Nephron (organoid): ENCODE data around the gene TRAPPC5.

Experiments
- H3K27ac Mint-ChIP-seq, 3 experiments: 2 replicates each; pipeline ENCODE4 v1.8.0; 2020; ENCODE audit warnings: mixed read lengths in 3 of 3, mild to moderate bottlenecking in 2 of 3, moderate library complexity in 1 of 3
- H3K27me3 Mint-ChIP-seq: 2 replicates; pipeline ENCODE4 v1.8.0; 2021; ENCODE audit warnings: low read depth, mild to moderate bottlenecking, moderate library complexity, mixed read lengths
- H3K36me3 Mint-ChIP-seq: 2 replicates; pipeline ENCODE4 v1.8.0; 2020; ENCODE audit warnings: low read depth, mixed read lengths
- H3K4me1 Mint-ChIP-seq: 2 replicates; pipeline ENCODE4 v1.8.0; 2020; ENCODE audit warnings: mixed read lengths
- H3K4me3 Mint-ChIP-seq, 3 experiments: 2 replicates each; pipeline ENCODE4 v1.8.0; 2020; ENCODE audit warnings: mild to moderate bottlenecking in 3 of 3, mixed read lengths in 3 of 3, moderate library complexity in 2 of 3
- H3K9me3 Mint-ChIP-seq: 2 replicates; pipeline ENCODE4 v1.8.0; 2020; ENCODE audit warnings: mixed read lengths
- TF ChIP-seq, protein P1 (sequence below), 3 experiments: fragments of 200-600 bp; sonication (generic); IDR thresholded peaks; one replicate each; pipeline ENCODE4 v1.5.0; 2021; ENCODE audit warnings: antibody characterized with exemption in 3 of 3; ENCODE audit not compliant: unreplicated experiment in 3 of 3

TRAPPC5 gene

DNA sequence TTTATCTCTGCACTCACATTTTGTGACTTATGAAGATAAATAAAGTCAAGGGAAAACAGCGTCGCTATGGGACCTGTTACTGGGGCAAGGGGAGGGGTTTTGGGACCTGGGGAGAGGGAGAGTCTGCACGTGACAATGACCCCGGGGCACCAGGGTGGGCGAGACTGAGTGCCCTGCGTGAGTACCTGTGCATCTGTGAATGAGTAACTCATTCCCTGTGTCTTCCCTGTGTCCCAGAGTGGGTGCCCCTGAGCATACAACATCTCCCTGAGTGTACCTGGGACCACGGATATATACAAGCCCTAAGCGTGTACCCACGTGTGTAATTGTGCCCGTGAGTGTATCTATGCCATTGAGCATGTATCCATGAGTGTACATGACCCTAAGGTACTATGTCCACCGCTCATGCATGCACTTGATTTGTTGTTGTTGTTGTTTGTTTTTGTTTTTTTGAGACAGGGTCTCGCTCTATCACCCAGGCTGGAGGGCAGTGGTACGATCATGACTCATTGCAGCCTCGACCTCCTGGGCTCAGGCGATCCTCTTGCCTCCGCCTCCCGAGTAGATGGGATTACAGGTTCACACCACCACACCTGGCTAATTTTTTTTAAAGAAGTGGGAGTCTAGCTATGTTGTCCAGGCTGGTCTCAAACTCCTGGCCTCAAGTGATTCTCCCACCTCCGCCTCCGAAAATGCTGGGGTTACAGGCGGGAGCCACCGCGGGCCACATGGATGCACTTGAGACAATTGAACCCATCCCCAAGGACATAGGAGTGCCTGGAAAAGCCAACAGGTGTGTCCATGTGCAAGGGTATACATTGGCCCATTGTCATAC lies 645 bp upstream of the TRAPPC5 start:
- Mint-ChIP-seq H3K27ac (peak overlapping the region in 1 of 3 experiments; percentile 8), H3K4me1 (peaks cover 6% of the 10 kb centered on the region), H3K4me3 (peak overlapping the region; percentile 83 to 94 (median 85)), H3K27me3 (peaks cover 20% of the 10 kb centered on the region), H3K9me3 (no peaks in the 10 kb centered on the region), H3K36me3 (peaks cover 15% of the 10 kb centered on the region)
- TF ChIP-seq, protein P1, sequence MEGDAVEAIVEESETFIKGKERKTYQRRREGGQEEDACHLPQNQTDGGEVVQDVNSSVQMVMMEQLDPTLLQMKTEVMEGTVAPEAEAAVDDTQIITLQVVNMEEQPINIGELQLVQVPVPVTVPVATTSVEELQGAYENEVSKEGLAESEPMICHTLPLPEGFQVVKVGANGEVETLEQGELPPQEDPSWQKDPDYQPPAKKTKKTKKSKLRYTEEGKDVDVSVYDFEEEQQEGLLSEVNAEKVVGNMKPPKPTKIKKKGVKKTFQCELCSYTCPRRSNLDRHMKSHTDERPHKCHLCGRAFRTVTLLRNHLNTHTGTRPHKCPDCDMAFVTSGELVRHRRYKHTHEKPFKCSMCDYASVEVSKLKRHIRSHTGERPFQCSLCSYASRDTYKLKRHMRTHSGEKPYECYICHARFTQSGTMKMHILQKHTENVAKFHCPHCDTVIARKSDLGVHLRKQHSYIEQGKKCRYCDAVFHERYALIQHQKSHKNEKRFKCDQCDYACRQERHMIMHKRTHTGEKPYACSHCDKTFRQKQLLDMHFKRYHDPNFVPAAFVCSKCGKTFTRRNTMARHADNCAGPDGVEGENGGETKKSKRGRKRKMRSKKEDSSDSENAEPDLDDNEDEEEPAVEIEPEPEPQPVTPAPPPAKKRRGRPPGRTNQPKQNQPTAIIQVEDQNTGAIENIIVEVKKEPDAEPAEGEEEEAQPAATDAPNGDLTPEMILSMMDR (IDR thresholded peaks at IDR 0.05; ENCODE audit: unreplicated experiment in 3 of 3) = no peak

DNA sequence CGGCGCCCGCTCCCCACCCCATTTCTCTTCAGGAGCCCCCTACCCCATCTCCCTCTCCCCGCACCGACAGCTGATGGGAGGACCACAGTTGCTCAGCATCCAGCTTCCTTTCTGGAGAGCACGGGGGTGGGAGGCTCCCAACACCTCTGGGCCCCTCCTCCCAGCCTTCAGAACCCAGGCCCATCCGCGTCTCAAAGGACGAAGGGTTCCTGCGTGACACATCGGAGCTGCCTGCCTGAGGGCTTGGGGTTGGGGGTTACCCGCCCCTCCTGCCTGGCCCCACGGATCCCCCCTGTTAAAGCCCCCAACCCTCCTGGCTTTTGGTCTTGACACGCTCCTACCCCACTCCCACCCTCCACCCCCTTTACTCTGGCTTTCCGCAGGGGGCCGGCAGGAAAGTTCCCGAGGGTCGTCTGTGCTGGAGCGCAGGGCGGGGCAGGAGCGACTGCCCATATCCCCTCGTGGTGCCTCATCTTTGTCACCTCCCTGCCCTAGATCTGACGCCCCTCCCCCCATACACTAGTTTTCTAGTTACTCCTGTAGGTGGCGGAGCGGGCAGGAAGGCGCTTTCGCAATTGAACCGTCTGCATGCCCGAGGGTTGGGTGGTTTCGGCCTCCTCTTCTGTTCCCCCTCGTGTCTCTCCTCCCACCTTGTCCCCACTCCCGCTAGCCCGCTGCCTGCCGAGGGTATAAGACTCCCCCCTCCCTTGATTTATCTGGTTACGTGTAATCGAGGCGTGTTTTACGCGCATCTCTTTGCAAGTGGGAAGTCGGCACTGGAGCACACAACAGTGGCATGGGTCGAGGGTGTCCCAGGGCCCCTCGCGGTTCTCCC lies 924 bp downstream of the TRAPPC5 start:
- H3K27me3 Mint-ChIP-seq = peaks cover 11% of the 10 kb centered on the region

DNA sequence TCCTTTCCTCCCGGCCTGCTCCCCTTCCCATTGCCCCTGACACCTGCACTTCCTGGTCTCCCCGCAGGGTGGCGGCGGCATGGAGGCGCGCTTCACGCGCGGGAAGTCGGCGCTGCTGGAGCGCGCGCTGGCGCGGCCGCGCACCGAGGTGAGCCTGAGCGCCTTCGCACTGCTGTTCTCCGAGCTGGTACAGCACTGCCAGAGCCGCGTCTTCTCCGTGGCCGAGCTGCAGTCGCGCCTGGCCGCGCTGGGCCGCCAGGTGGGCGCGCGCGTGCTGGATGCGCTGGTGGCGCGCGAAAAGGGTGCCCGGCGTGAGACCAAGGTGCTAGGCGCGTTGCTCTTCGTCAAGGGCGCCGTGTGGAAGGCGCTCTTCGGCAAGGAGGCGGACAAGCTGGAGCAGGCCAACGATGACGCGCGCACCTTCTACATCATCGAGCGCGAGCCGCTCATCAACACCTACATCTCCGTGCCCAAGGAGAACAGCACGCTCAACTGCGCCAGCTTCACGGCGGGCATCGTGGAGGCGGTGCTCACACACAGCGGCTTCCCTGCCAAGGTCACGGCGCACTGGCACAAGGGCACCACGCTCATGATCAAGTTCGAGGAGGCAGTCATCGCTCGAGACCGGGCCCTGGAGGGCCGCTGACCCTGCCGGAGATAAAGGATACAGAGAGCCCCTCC lies 1.7 kb downstream of the TRAPPC5 start:
- Mint-ChIP-seq H3K9me3 (no peaks in the 10 kb centered on the region), H3K4me1 (peaks cover 6% of the 10 kb centered on the region), H3K27me3 (peaks cover 5% of the 10 kb centered on the region), H3K27ac (peak overlapping the region in 1 of 3 experiments; percentile 72), H3K36me3 (peaks cover 19% of the 10 kb centered on the region), H3K4me3 (peak overlapping the region; percentile 92 to 94 (median 93))
- TF ChIP-seq, protein P1 (IDR thresholded peaks at IDR 0.05; ENCODE audit: unreplicated experiment in 3 of 3) = no peak

More for the DNA sequence above, 924 bp downstream of the TRAPPC5 start:
- H3K9me3 Mint-ChIP-seq = no peaks in the 10 kb centered on the region
- H3K4me1 Mint-ChIP-seq = peaks cover 6% of the 10 kb centered on the region
- TF ChIP-seq, protein P1 (IDR thresholded peaks at IDR 0.05; ENCODE audit: unreplicated experiment in 3 of 3) = peak; percentile 29 to 42 (median 40)
- H3K36me3 Mint-ChIP-seq = peaks cover 19% of the 10 kb centered on the region
- peak overlapping the region; percentile 92 to 94 (median 93) for H3K4me3 Mint-ChIP-seq
- H3K27ac Mint-ChIP-seq = peak overlapping the region; percentile 58 to 83 (median 72)

DNA sequence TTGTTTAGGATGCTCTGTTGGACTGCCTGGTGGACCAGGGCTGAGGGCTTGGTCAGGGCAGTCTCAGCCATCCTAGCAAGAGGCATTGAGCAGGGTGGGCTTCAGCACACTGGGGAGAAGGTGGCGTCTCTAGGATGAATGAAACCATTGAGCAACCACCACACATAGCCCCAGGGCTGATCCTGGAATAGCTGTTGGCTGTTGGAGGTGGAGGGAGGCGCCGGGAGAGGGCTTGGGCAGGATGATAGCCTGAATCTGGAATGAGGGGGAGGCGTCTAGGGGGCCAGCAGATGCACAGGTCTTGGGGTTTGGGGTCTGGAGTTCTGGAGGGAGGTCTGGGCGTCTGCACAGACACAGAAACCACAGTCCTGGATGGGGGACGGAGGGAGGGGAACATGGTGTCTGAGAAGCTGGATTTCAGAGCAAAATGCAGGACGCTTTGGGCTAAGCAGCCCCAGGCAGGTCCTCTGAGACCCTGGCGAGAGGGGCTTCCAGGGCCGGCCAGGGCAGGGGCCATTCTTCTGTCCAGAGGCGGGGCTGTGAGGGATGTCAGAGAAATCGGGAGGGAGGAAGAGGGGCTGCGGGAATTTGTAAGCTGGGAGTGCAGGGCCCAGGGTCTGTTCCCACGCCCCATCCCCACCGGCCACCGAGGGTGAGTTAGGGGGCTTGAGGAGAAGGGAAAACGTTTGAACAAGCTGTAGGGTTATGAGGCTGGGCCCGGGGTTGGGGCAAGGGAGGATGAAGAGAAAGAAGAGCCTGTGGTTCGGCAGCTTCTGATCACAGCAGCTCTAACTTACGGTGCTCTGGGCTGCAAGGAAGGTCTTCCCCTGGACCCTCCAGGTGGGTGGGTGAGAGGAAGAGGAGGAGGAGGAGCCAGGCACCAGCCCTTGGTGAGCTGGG lies 5.2 kb downstream of the TRAPPC5 start:
- Mint-ChIP-seq H3K9me3 (no peaks in the 10 kb centered on the region), H3K27ac (no peak overlapping the region), H3K27me3 (peaks cover 3% of the 10 kb centered on the region)

More for the DNA sequence above, 5.2 kb downstream of the TRAPPC5 start:
- TF ChIP-seq, protein P1 (IDR thresholded peaks at IDR 0.05; ENCODE audit: unreplicated experiment in 3 of 3) = no peak
- H3K36me3 Mint-ChIP-seq = peaks cover 19% of the 10 kb centered on the region
- H3K4me3 Mint-ChIP-seq = peak overlapping the region in 2 of 3 experiments; percentile 10 to 57
- no peaks in the 10 kb centered on the region for H3K4me1 Mint-ChIP-seq
